ENCODE results near the gene USP20. TPM values are rescaled to one million over a fixed set of nuclear protein-coding genes. Genes with fewer than 3 reads are reported as not detected.

The USP20 gene
- total and polyA plus RNA-seq, 2 donors from 2014 or later: 22.8 to 28.8 TPM

DNA sequence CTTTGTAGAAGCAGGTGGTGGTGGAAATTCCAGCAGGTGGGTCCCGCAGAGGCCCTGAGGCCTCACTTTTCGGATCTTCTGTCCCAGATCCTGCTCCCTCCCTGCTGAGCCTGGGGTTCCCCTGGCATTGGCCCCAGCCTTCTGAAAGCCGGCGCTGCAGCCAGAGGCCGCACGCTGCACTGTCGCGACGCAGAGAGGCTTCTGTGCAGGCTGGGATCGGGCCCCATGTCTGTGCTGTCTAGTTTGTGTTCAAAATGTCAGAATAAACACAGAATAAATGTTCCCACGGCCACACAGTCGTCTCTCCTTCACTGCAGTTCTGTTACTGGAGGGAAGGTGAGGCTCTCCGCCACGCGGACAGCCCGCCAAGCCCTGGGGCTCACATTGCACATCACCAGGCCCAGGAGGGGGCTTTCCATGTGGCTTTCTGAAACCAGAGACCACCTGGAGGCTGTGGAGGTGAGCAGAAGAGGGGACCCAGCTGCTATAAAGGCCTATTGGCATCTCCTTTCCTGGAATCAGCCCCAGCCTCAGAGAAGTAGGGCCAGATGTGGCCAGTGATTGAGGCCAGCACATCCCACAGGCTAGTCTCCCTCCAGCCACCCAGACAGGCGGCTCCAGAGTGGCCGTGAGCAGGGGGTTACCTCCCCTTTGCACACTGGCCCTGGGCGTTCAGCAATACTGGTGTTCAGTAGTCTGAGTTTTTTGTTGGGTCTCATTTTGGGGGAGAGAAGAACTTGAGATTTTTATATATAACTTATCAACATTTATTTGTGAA is 46.5 kb downstream of the USP20 start:
- intact Hi-C loops (cut with DNase I): no loop called here
- FAIRE-seq: no peak
- H3K4me3 ChIP-seq (ENCODE audit: low read length in 3 of 3): no peak overlapping the region
- peaks cover 0 to 19% (median 9%) of the 10 kb centered on the region in 3 donors for H3K4me1 ChIP-seq (ENCODE audit: control insufficient read depth in 2 of 3, insufficient read depth in 2 of 3, low read depth in 1 of 3, low read length in 3 of 3)
- H3K9ac ChIP-seq (ENCODE audit: low read length in 3 of 3): no peak overlapping the region
- DNase-seq: no peak
- no peak for TF ChIP-seq CTCF (IDR thresholded peaks at IDR 0.05; ENCODE audit: borderline replicate concordance, extremely low read depth, insufficient read depth)
- H3K9me3 ChIP-seq (ENCODE audit: control insufficient read depth in 2 of 3, insufficient read depth in 1 of 3, low read length in 3 of 3): no peaks in the 10 kb centered on the region
- H3K36me3 ChIP-seq (ENCODE audit: control insufficient read depth in 2 of 3, insufficient read depth in 3 of 3, low read length in 3 of 3): peaks cover 0 to 8% (median 7%) of the 10 kb centered on the region in 3 donors
- H3K27me3 ChIP-seq (ENCODE audit: control insufficient read depth, insufficient read depth, low read length): no peaks in the 10 kb centered on the region
- no peak overlapping the region for H3K27ac ChIP-seq (ENCODE audit: low read depth in 2 of 2, low read length in 2 of 2)

DNA sequence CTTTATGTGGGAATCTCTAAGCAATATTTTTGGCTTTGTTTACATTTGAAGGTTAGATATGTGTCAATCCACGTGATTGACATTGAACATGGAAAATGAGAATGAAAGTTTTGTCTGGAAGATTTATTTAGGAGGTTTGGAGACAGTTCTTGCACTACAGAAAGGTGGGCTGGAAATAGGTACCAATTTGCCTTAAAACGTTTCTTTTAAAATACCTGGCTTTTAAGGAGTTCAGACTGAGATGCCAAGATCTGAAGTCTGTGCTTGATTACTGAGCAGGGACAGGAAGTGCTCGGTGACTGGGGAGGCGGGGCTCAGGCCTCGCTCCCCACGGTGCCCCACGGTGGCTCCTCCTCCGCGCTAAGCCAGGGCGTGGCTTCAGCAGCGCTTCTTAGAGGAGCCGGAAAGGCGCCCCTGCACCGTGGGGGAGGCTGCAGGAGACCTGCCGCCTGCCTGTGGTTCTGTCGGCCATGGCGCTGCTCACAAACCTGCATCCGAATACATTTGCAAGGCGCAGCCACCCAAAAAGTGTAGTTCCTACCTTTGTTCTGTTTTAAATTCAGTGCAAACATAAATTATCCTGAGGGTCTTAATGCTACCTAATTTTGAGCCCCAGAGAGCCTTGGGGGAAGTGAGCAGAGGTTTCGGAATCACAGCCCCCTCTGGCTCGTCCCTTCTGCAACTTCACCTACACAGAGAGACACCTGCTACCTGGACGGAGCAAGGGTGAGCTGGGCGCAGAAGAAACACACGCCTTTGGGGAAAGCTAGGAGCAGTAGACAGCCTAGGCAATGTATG is 49.2 kb downstream of the USP20 start:
- H3K27me3 ChIP-seq (ENCODE audit: control insufficient read depth, insufficient read depth, low read length): no peaks in the 10 kb centered on the region
- H3K9me3 ChIP-seq (ENCODE audit: control insufficient read depth in 2 of 3, insufficient read depth in 1 of 3, low read length in 3 of 3): no peaks in the 10 kb centered on the region
- DNase-seq (peak; percentile 93 to 97 (median 95)), FAIRE-seq (no peak)
- TF ChIP-seq CTCF (IDR thresholded peaks at IDR 0.05; ENCODE audit: borderline replicate concordance, extremely low read depth, insufficient read depth): no peak
- H3K4me1 ChIP-seq (ENCODE audit: control insufficient read depth in 2 of 3, insufficient read depth in 2 of 3, low read depth in 1 of 3, low read length in 3 of 3): peaks cover 0 to 21% (median 9%) of the 10 kb centered on the region in 3 donors
- peak overlapping the region; percentile 38 to 66 for H3K27ac ChIP-seq (ENCODE audit: low read depth in 2 of 2, low read length in 2 of 2)
- intact Hi-C loops (cut with DNase I): no loop called here
- peak overlapping the region in 2 of 3 donors; percentile 10 to 71 for H3K9ac ChIP-seq (ENCODE audit: low read length in 3 of 3)
- H3K36me3 ChIP-seq (ENCODE audit: control insufficient read depth in 2 of 3, insufficient read depth in 3 of 3, low read length in 3 of 3): peaks cover 0 to 8% (median 4%) of the 10 kb centered on the region in 3 donors
- peak overlapping the region; percentile 26 to 68 (median 55) for H3K4me3 ChIP-seq (ENCODE audit: low read length in 3 of 3)

DNA sequence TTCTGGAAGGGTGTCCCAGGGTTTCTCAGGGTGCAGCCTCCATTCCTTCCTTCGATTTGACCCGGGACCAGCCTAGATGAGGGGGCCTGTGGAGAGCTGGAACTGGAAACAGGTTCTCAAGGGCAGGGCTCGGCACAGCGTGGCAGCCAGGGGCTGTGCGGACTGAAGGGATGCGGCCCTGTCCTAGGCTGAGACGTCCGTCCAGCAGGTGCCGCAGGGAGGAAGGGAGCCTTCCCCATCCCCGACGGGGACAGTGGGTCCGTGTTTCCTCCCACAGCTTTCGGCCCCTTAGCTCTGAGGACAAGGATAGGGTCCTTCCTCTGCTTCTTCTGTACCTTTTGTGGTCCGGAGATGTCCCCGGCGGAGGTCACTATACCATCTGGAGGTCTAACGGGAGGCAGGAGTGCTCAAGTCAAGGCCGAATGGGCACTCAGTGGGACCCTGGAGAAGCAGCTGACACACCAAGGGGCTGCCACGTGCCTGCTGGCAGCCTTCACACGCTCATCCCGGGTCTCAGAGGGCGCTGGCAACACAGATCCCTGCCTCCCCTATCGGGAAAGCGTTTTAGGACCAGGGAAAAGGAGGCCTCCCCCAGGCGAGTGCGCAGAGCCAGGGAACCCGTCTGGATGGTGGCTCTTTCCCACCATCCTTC is 49.9 kb downstream of the USP20 start:
- H3K27me3 ChIP-seq (ENCODE audit: control insufficient read depth, insufficient read depth, low read length): no peaks in the 10 kb centered on the region
- TF ChIP-seq CTCF (IDR thresholded peaks at IDR 0.05; ENCODE audit: borderline replicate concordance, extremely low read depth, insufficient read depth): peak; percentile 4
- peaks cover 0 to 8% (median under 1%) of the 10 kb centered on the region in 3 donors for H3K36me3 ChIP-seq (ENCODE audit: control insufficient read depth in 2 of 3, insufficient read depth in 3 of 3, low read length in 3 of 3)
- H3K9me3 ChIP-seq (ENCODE audit: control insufficient read depth in 2 of 3, insufficient read depth in 1 of 3, low read length in 3 of 3): no peaks in the 10 kb centered on the region
- DNase-seq (peak in 2 of 5 donors; percentile 45 to 86), FAIRE-seq (no peak)
- peaks cover 0 to 23% (median 9%) of the 10 kb centered on the region in 3 donors for H3K4me1 ChIP-seq (ENCODE audit: control insufficient read depth in 2 of 3, insufficient read depth in 2 of 3, low read depth in 1 of 3, low read length in 3 of 3)
- H3K4me3 ChIP-seq (ENCODE audit: low read length in 3 of 3): peak overlapping the region; percentile 26 to 68 (median 55)
- intact Hi-C loops (cut with DNase I): no loop called here
- H3K9ac ChIP-seq (ENCODE audit: low read length in 3 of 3): peak overlapping the region in 2 of 3 donors; percentile 3 to 71
- H3K27ac ChIP-seq (ENCODE audit: low read depth in 2 of 2, low read length in 2 of 2): peak overlapping the region; percentile 5 to 20

Data from kidney (tissue), 14 donors.